Measurements from ENCODE around the gene MAPT.

MAPT gene

DNA sequence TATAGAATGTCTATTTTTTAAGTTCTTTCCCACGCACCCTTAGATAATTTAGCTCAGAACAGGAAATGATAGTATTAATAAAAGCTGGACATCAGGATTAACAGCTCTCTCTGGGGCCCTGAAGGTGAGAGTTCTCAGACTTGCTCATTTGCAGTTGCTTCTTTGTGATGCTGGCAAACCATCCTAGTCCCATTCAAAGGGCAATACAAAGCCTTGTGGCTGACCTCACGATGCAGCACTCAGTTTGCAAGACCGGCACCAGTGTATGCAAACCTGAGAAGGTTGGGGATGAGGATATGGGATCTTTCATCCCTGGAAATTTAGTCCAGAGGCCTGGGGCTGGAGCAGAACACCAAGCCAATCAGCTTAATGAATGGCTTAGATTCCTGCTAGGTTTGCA is 134.0 kb downstream of the MAPT start:
- no peak overlapping the region for H3K27ac ChIP-seq
- TF ChIP-seq, protein P1, sequence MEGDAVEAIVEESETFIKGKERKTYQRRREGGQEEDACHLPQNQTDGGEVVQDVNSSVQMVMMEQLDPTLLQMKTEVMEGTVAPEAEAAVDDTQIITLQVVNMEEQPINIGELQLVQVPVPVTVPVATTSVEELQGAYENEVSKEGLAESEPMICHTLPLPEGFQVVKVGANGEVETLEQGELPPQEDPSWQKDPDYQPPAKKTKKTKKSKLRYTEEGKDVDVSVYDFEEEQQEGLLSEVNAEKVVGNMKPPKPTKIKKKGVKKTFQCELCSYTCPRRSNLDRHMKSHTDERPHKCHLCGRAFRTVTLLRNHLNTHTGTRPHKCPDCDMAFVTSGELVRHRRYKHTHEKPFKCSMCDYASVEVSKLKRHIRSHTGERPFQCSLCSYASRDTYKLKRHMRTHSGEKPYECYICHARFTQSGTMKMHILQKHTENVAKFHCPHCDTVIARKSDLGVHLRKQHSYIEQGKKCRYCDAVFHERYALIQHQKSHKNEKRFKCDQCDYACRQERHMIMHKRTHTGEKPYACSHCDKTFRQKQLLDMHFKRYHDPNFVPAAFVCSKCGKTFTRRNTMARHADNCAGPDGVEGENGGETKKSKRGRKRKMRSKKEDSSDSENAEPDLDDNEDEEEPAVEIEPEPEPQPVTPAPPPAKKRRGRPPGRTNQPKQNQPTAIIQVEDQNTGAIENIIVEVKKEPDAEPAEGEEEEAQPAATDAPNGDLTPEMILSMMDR (conservative IDR thresholded peaks at IDR 0.05) = no peak
- TF ChIP-seq ZFX (IDR thresholded peaks at IDR 0.05) = no peak

DNA sequence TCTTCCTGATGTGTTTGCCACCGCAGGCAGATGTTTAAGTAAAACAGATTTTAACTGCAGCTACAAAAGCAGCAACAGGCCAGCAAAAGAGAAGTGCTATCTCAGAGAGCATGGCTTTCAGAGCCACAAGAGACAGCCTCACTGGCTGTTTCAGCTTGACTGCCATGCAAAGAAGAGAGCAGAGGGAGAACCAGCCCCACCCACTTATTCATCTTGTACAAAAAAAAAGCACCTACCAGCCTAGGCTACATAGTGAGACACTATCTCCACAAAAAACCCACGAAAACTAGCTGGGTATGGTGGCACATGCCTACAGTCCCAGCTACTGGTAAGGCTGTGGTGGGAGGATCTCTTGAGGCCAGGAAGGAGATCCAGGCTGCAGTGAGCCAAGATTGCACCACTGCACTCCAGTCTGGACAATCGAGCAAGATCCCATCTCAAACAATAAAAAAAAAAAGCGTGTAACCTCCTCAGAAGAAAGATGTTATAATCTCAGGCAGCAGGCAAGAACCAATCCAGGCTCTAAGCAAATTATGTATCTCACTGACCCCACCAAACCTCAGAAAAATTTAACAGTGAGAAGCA is 134.7 kb downstream of the MAPT start:
- no peak for TF ChIP-seq ZFX (IDR thresholded peaks at IDR 0.05)
- TF ChIP-seq, protein P1 (conservative IDR thresholded peaks at IDR 0.05) = no peak
- no peak overlapping the region for H3K27ac ChIP-seq

DNA sequence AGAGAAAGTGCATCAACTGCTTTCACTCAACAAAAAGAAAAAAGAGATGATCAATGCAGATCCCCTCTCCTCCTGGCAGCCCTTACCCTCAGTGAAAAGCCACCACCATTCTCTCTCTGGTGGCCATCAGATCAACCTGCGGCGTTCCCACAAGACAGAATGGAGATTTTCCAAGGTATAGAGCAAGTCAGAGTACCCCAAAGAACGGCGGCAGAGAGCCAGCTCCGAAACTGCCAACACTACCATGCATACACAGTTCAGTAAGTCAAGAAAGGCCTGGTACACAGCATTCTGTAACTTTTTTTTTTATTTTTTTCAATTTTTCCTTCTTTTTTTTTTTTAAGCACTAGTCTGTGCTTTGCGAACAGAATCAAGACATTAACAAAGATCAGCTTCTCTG is 135.3 kb downstream of the MAPT start:
- H3K27ac ChIP-seq = no peak overlapping the region

DNA sequence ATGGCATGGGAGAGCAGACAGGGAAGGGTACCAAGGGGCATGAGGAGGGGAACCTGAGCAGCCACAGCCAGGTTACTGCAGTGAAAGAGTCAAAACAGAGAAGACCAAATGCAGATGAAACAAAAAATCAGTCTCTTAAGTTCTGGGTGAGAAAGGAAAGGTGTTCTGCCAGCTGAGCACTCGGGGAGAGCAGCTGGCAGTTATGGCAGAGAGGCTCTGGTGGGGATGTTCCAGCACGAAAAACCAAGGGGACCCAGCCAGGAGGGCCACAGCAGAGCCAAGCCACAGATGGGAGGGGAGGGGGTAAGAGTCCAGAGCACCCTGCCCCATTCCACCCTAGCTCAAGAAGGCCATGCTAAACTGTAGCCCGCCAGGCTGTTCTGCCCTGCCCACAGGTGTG is 136.4 kb downstream of the MAPT start:
- no peak for TF ChIP-seq ZFX (IDR thresholded peaks at IDR 0.05)
- TF ChIP-seq, protein P1 (conservative IDR thresholded peaks at IDR 0.05) = no peak
- no peak overlapping the region for H3K27ac ChIP-seq

More for the DNA sequence above, 135.3 kb downstream of the MAPT start:
- TF ChIP-seq, protein P1 (conservative IDR thresholded peaks at IDR 0.05) = no peak
- TF ChIP-seq ZFX (IDR thresholded peaks at IDR 0.05) = no peak

DNA sequence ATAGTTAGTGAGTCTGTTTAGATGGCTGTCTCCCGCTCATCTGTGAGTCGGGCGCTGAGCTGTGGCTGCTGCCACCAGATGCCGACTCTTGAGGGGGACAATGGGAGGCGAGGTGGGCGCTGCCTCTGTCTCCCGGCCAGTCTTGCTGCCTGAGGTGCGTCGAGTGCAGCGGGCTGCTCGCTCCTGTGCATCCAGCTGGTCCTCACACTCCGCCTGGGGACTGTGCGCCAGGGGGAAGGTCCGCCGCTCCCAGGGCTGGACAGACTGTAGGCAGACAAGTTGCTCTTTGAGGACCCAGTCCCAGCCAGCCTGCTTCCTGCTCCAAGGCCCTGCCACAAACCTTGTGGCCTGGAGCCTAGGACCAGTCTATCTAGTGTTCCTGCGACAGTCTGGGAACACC is 137.1 kb downstream of the MAPT start:
- TF ChIP-seq, protein P1 (conservative IDR thresholded peaks at IDR 0.05) = no peak
- no peak for TF ChIP-seq ZFX (IDR thresholded peaks at IDR 0.05)
- no peak overlapping the region for H3K27ac ChIP-seq

DNA sequence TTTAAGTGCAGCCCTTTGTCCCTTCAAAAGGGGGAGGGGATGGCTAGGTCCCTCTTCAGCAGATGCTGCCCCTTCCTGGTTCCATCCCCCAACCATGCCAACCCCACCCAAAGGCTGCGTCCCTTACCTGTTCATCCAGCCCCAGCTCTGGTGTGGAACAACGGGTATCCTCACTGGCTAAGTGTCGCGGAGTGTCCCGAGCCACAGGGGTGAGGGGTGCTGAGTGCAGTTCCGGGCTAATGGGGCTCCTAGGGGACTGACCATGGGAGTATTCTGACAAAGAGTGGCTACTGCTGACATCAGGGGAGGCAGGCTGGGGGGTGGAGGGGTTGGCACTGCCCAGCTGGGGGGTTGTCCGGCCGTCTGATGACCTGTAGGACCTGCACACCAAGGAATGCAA is 137.6 kb downstream of the MAPT start:
- TF ChIP-seq ZFX (IDR thresholded peaks at IDR 0.05) = no peak
- TF ChIP-seq, protein P1 (conservative IDR thresholded peaks at IDR 0.05) = no peak

DNA sequence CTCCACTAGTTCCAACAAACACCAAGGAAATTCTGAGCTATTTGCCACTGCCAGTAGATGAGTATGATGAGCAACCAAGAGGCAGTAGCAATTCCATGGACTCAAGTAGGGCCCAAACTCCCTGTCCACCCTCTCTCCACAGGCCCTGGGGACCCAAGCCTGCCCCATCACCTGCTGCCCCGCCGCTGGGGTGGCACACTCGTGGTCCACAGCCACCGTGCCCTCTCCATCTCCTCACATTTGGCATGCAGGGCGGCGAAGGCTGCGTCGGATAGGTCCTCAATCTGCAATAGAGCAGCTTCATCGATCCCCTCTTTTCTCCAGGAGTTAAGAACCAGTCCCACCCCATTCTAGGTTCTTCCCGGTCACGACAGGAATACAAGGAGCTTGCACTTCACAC is 138.6 kb downstream of the MAPT start:
- no peak overlapping the region for H3K27ac ChIP-seq
- no peak for TF ChIP-seq ZFX (IDR thresholded peaks at IDR 0.05)
- TF ChIP-seq, protein P1 (conservative IDR thresholded peaks at IDR 0.05) = no peak

More for the DNA sequence above, 137.6 kb downstream of the MAPT start:
- H3K27ac ChIP-seq = no peak overlapping the region
